A549 (cell line): ENCODE measurements around the gene NTSR1.

Source experiments
- CEBPB ChIP-seq, 2 experiments: fragments of >200 bp in 1 of 2; sonication (Bioruptor Twin) in 1 of 2; formaldehyde crosslinking in 1 of 2; IDR thresholded peaks; 2 replicates each; pipeline ENCODE4 v1.6.1; 2012 to 2016
- ESRRA ChIP-seq: fragments of 150-350 bp; IDR thresholded peaks from 2 replicates; pipeline ENCODE4 v1.6.1; 2014; ENCODE audit warnings: mild to moderate bottlenecking, low read length, borderline replicate concordance
- RAD21 ChIP-seq, 2 experiments: fragments of >200 bp in 1 of 2; sonication (Bioruptor Twin) in 1 of 2; formaldehyde crosslinking in 1 of 2; IDR thresholded peaks in 1 of 2; conservative IDR thresholded peaks in 1 of 2; 2 replicates in 1 of 2; 3 replicates in 1 of 2; pipeline ENCODE4 v1.6.1; 2012 to 2018; ENCODE audit warnings: inconsistent platforms in 1 of 2
- TF ChIP-seq, protein P1 (sequence below): fragments of >200 bp; sonication (Bioruptor Twin); formaldehyde crosslinking; IDR thresholded peaks from 3 replicates; pipeline ENCODE4 v1.5.1; 2016

DNA sequence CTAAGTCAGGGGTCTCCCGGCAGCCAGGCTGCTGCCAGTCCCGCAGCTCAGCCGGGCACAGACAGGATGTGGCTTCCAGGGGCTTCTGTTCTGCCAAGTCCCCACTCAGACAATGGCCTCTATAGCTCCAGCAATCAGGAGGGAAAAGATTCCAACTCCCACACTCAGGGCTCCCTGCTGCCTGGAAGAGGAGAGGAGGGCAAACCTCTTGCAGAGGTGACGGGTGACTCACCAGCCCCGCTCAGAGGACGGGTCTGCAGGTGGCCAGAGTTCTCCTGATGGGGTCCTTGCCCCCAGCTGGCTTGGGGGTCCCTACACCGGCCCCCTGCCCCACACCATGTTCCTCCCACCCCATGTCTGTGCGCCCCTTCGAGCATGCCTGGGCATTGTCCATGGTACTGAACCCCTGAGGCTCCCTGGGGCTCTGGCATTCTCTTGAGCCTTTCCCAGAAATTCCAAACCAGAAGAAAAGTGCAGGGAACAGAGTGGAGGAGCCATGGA lies 32.6 kb downstream of the NTSR1 start:
- TF ChIP-seq ESRRA (no peak), RAD21 (conservative IDR thresholded peaks at IDR 0.05 in 1 of 2, IDR thresholded peaks at IDR 0.05 in 1 of 2) (no peak), CEBPB (IDR thresholded peaks at IDR 0.05) (no peak)
- TF ChIP-seq, protein P1, sequence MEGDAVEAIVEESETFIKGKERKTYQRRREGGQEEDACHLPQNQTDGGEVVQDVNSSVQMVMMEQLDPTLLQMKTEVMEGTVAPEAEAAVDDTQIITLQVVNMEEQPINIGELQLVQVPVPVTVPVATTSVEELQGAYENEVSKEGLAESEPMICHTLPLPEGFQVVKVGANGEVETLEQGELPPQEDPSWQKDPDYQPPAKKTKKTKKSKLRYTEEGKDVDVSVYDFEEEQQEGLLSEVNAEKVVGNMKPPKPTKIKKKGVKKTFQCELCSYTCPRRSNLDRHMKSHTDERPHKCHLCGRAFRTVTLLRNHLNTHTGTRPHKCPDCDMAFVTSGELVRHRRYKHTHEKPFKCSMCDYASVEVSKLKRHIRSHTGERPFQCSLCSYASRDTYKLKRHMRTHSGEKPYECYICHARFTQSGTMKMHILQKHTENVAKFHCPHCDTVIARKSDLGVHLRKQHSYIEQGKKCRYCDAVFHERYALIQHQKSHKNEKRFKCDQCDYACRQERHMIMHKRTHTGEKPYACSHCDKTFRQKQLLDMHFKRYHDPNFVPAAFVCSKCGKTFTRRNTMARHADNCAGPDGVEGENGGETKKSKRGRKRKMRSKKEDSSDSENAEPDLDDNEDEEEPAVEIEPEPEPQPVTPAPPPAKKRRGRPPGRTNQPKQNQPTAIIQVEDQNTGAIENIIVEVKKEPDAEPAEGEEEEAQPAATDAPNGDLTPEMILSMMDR: no peak
